Measurements from ENCODE around the gene TMC4. TPM values are rescaled to one million over a fixed set of nuclear protein-coding genes. Genes with fewer than 3 reads are reported as not detected.
"Not testable (repeated sequence)": the region's sequence is repeated elsewhere in the genome, so short reads cannot be mapped to it uniquely, and the experiment has no call there.

Gene TMC4
- total RNA-seq, 1 experiment from 2014 or later, result 13.4 TPM

GRCh38 chr19:54218960-54219661 lies 46.2 kb upstream of the TMC4 start:
- intact Hi-C loops (cut with micrococcal nuclease), result no loop called here
- CTCF ChIA-PET, result no interaction called here
- no peak overlapping the region for H3K4me3 ChIP-seq (ENCODE audit: low read length)
- H3K36me3 ChIP-seq (ENCODE audit: low read depth, low read length), result peaks cover 3% of the 10 kb centered on the region; the same call in 1 of the 2 replicates
- H3K9me2 ChIP-seq (replicated peaks; ENCODE audit: low read length), result no peaks in the 10 kb centered on the region
- no peak for ATAC-seq
- no peak overlapping the region for H3K27ac ChIP-seq (ENCODE audit: low read length)
- no peak overlapping the region for H3K4me2 ChIP-seq (ENCODE audit: low read length)
- H3F3A ChIP-seq (ENCODE audit: low read length, unreplicated experiment), result no peaks in the 10 kb centered on the region
- H3K27me3 ChIP-seq (ENCODE audit: low read length), result peaks cover 14% of the 10 kb centered on the region; the same call in 1 of the 2 replicates
- POLR2A ChIA-PET (ENCODE audit: unreplicated experiment), result no interaction called here
- no peak overlapping the region for H3K9ac ChIP-seq (ENCODE audit: low read length)
- TF ChIP-seq EZH2 (IDR thresholded peaks at IDR 0.05; ENCODE audit: low read length, unreplicated experiment), result no peak
- TF ChIP-seq CTCF (conservative IDR thresholded peaks at IDR 0.05; ENCODE audit: low read depth, low read length), result no peak
- TF ChIP-seq EZH2phosphoT487 (IDR thresholded peaks at IDR 0.05; ENCODE audit: borderline replicate concordance, low read length), result no peak
- no peak overlapping the region for H2AFZ ChIP-seq (ENCODE audit: low read length)
- H3K9me3 ChIP-seq (ENCODE audit: low read length), result no peaks in the 10 kb centered on the region
- BruUV-seq (replicated peaks), result no TSS peak
- no peaks in the 10 kb centered on the region for H3K79me2 ChIP-seq (ENCODE audit: low read length)
- no peaks in the 10 kb centered on the region for H4K20me1 ChIP-seq (ENCODE audit: low read length)
- DNase-seq, result no peak
- H3K4me1 ChIP-seq (ENCODE audit: insufficient read depth, low read length), result no peaks in the 10 kb centered on the region

DNA sequence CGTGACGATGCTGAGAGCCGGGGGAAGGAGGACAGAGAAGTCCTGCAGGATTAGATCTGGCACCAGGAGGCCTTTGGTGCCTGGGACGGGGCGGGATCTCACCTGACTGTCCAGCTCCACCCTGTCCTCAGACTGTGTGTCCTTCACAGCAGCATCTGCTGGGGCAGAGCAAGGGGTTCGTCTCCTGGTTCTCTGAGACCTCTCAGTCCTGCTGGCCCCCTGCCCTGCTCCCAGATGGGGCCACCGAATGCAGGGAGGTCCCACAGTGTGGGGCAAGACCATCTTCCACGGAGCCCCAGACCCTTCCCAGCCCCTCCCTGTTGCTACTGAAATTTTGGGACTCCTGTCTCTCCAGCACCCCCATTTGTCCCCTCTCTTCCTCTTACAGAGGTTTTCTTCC lies 45.3 kb upstream of the TMC4 start:
- Histone ChIP-seq H2AFZ (ENCODE audit: low read length) (no peak overlapping the region), H3K9me3 (ENCODE audit: low read length) (no peaks in the 10 kb centered on the region), H3K4me1 (ENCODE audit: insufficient read depth, low read length) (no peaks in the 10 kb centered on the region), H3K79me2 (ENCODE audit: low read length) (no peaks in the 10 kb centered on the region), H3K4me2 (ENCODE audit: low read length) (no peak overlapping the region), H3F3A (ENCODE audit: low read length, unreplicated experiment) (no peaks in the 10 kb centered on the region), H3K4me3 (ENCODE audit: low read length) (no peak overlapping the region), H4K20me1 (ENCODE audit: low read length) (no peaks in the 10 kb centered on the region), H3K27ac (ENCODE audit: low read length) (no peak overlapping the region), H3K36me3 (ENCODE audit: low read depth, low read length) (peaks cover 3% of the 10 kb centered on the region; the same call in 1 of the 2 replicates), H3K27me3 (ENCODE audit: low read length) (peaks cover 12% of the 10 kb centered on the region; the same call in 1 of the 2 replicates), H3K9me2 (replicated peaks; ENCODE audit: low read length) (no peaks in the 10 kb centered on the region), H3K9ac (ENCODE audit: low read length) (no peak overlapping the region)
- no peak for ATAC-seq
- no peak for DNase-seq
- ChIA-PET POLR2A (ENCODE audit: unreplicated experiment) (no interaction called here), CTCF (no interaction called here)
- intact Hi-C loops (cut with micrococcal nuclease), result no loop called here
- TF ChIP-seq EZH2 (IDR thresholded peaks at IDR 0.05; ENCODE audit: low read length, unreplicated experiment) (no peak), EZH2phosphoT487 (IDR thresholded peaks at IDR 0.05; ENCODE audit: borderline replicate concordance, low read length) (no peak), CTCF (conservative IDR thresholded peaks at IDR 0.05; ENCODE audit: low read depth, low read length) (no peak)
- BruUV-seq (replicated peaks), result no TSS peak

- H3F3A ChIP-seq (ENCODE audit: low read length, unreplicated experiment); H3K4me2 ChIP-seq (ENCODE audit: low read length); H3K27ac ChIP-seq (ENCODE audit: low read length); H4K20me1 ChIP-seq (ENCODE audit: low read length); H3K79me2 ChIP-seq (ENCODE audit: low read length); intact Hi-C loops (cut with micrococcal nuclease); H3K36me3 ChIP-seq (ENCODE audit: low read depth, low read length); DNase-seq; CTCF ChIA-PET; H2AFZ ChIP-seq (ENCODE audit: low read length); H3K27me3 ChIP-seq (ENCODE audit: low read length); H3K9ac ChIP-seq (ENCODE audit: low read length); H3K4me1 ChIP-seq (ENCODE audit: insufficient read depth, low read length); H3K4me3 ChIP-seq (ENCODE audit: low read length); POLR2A ChIA-PET (ENCODE audit: unreplicated experiment); H3K9me2 ChIP-seq (replicated peaks; ENCODE audit: low read length); H3K9me3 ChIP-seq (ENCODE audit: low read length); BruUV-seq (replicated peaks); ATAC-seq: not testable (repeated sequence)
Measured at GRCh38 chr19:54217517-54218247, 44.7 kb upstream of the TMC4 start.

Data from PC-3 (cell line).